HepG2 (cell line): ENCODE measurements around the gene TOX2. TPM values are rescaled to one million over a fixed set of nuclear protein-coding genes. Genes with fewer than 3 reads are reported as not detected.

Source experiments
- ATAC-seq: fragments of 200-7000 bp; cut with Tn5 transposase; 3 replicates; pipeline ENCODE4 v1.9.1; 2020; ENCODE audit warnings: mild to moderate bottlenecking, moderate library complexity
- BruUV-seq: library from RNA; stranded (reverse); fragments of 400-500 nt; replicated peaks from 2 replicates; lab custom pipeline; 2021; lab: Mats Ljungman, UMichigan
- CTCF ChIA-PET: fragments of 300-600 bp; formaldehyde crosslinking; extraction: SDS; loops from one replicate; lab custom pipeline; 2021; ENCODE audit warnings: low total read pairs, inconsistent platforms, low intra/inter-chr PET ratio; lab: Yijun Ruan, JAX
- POLR2A ChIA-PET: fragments of 350-600 bp; sonication (Branson Sonifier 250); formaldehyde crosslinking; loops from one replicate; lab custom pipeline; 2020; ENCODE audit warnings: antibody characterized with exemption, inconsistent platforms; lab: Yijun Ruan, JAX
- DNase-seq: peaks from one replicate; pipeline ENCODE4 v3.0.0-alpha.2; 2015; ENCODE audit warnings: low spot score
- FAIRE-seq: peaks from 3 replicates; lab custom pipeline; 2011; peaks lifted over from hg19 to GRCh38; lab: Jason Lieb, UNC
- H2AFZ ChIP-seq: one replicate; pipeline ENCODE4 v1.6.1; 2011; ENCODE audit warnings: low read length, inconsistent platforms
- H3K27ac ChIP-seq: fragments of 300-600 bp; 3 replicates; pipeline ENCODE4 v1.8.0; 2011; ENCODE audit warnings: mixed run types, mild to moderate bottlenecking, mixed read lengths, low read length, inconsistent platforms; ENCODE audit not compliant: insufficient read depth; ENCODE audit errors: extremely low read length
- H3K27me3 ChIP-seq, 2 experiments: fragments of 200-600 bp in 1 of 2; 2 replicates in 1 of 2; 3 replicates in 1 of 2; pipeline versions ENCODE4 v1.6.0 to v1.8.0; 2011; ENCODE audit warnings: low read length in 2 of 2, mild to moderate bottlenecking in 2 of 2, moderate library complexity in 2 of 2, inconsistent platforms in 1 of 2; ENCODE audit not compliant: insufficient read depth in 2 of 2, control insufficient read depth in 1 of 2
- H3K36me3 ChIP-seq, 2 experiments: fragments of 200-600 bp in 1 of 2; replicated peaks in 1 of 2; 2 replicates in 1 of 2; 3 replicates in 1 of 2; pipeline versions ENCODE4 v1.5.1 to v1.8.0; 2011; ENCODE audit warnings: low read length in 2 of 2, inconsistent platforms in 1 of 2; ENCODE audit not compliant: insufficient read depth in 2 of 2, control insufficient read depth in 1 of 2
- H3K4me1 ChIP-seq: 2 replicates; pipeline ENCODE4 v1.5.1; 2012; ENCODE audit warnings: low read length, inconsistent platforms; ENCODE audit not compliant: insufficient read depth
- H3K4me2 ChIP-seq: 2 replicates; pipeline ENCODE4 v1.6.0; 2011; ENCODE audit warnings: low read depth, low read length, inconsistent platforms
- H3K4me3 ChIP-seq, 3 experiments: fragments of 200-600 bp in 1 of 3; sonication (generic), shearing (Covaris generic) in 1 of 3; replicated peaks in 1 of 3; 2 replicates each; pipeline ENCODE4 v1.5.1; 2011 to 2016; ENCODE audit warnings: low read length in 3 of 3, inconsistent platforms in 2 of 3, low read depth in 2 of 3, mild to moderate bottlenecking in 2 of 3, control low read depth in 1 of 3, mixed read lengths in 1 of 3; ENCODE audit not compliant: insufficient read depth in 1 of 3
- H3K79me2 ChIP-seq: one replicate; pipeline ENCODE4 v1.6.1; 2011; ENCODE audit warnings: low read length, inconsistent platforms; ENCODE audit not compliant: insufficient read depth
- H3K9ac ChIP-seq: 2 replicates; pipeline ENCODE4 v1.6.0; 2011; ENCODE audit warnings: mild to moderate bottlenecking, low read depth, low read length, inconsistent platforms; ENCODE audit not compliant: insufficient read depth
- H3K9me3 ChIP-seq: 2 replicates; pipeline ENCODE4 v1.5.1; 2012; ENCODE audit warnings: mild to moderate bottlenecking, low read length
- H4K20me1 ChIP-seq: 2 replicates; pipeline ENCODE4 v1.6.0; 2011; ENCODE audit warnings: inconsistent platforms, mild to moderate bottlenecking, low read length, moderate library complexity; ENCODE audit not compliant: insufficient read depth
- AGO2 ChIP-seq: fragments of 200-400 bp; formaldehyde crosslinking; optimal IDR thresholded peaks from 2 replicates; pipeline ENCODE3; 2017; ENCODE audit warnings: mild to moderate bottlenecking, low read depth, low read length, moderate library complexity
- NBN ChIP-seq: fragments of 450-650 bp; conservative IDR thresholded peaks from 2 replicates; pipeline ENCODE4 v1.6.1; 2017
- SP1 ChIP-seq, 2 experiments: fragments of 450-650 bp in 1 of 2; sonication (generic) in 1 of 2; formaldehyde crosslinking in 1 of 2; IDR thresholded peaks; 2 replicates each; pipeline versions ENCODE4 v1.4.0 to v1.6.1; 2016 to 2020; ENCODE audit warnings: missing genetic modification reagents in 1 of 2
- TRIM24 ChIP-seq: sonication (generic); formaldehyde crosslinking; IDR thresholded peaks from 2 replicates; pipeline ENCODE4 v1.8.0; 2022; ENCODE audit warnings: mild to moderate bottlenecking, missing genetic modification reagents
- XBP1 ChIP-seq: sonication (generic); formaldehyde crosslinking; IDR thresholded peaks from 2 replicates; pipeline ENCODE4 v1.5.0; 2020; ENCODE audit warnings: missing genetic modification reagents
- ZNF232 ChIP-seq: sonication (generic); formaldehyde crosslinking; IDR thresholded peaks from 2 replicates; pipeline ENCODE4 v1.4.0; 2020; ENCODE audit warnings: missing genetic modification reagents, borderline replicate concordance
- ZNF629 ChIP-seq: sonication (generic); formaldehyde crosslinking; conservative IDR thresholded peaks from 2 replicates; pipeline ENCODE4 v1.5.0; 2020; ENCODE audit warnings: missing genetic modification reagents
- WGBS: methylation state at CpG from one replicate; pipeline ENCODE4 v1.1.6; 2017; ENCODE audit warnings: low lambda C conversion rate; 5-methylcytosine and 5-hydroxymethylcytosine counted together
- in situ Hi-C: cut with HindIII; loops from 2 replicates; pipeline ENCODE4 v1.10.0; 2017; ENCODE audit warnings: low pct_unique_long_range_greater_than_20kb; ENCODE audit not compliant: extremely low pct_ligation_motif_present
- intact Hi-C: fragments of 100-400 bp; cut with micrococcal nuclease; formaldehyde crosslinking; loops from one replicate; pipeline ENCODE4 v1.10.0; 2022; ENCODE audit not compliant: unreplicated experiment
- polyA plus RNA-seq, 8 experiments: library from polyadenylated mRNA; depleted of rRNA in 3 of 8; stranded (reverse) in 7 of 8; unstranded in 1 of 8; fragments of >200 nt; fragmentation: Illumina TruSeq in 4 of 8; extraction: Trizol in 4 of 8; gene quantifications; 2 replicates each; pipeline versions ENCODE4 v1.2.1 to v1.2.3, GENCODE V29; 2011 to 2016; ENCODE audit warnings: low read depth in 4 of 8, missing spikeins in 1 of 8, mixed read lengths in 1 of 8; ENCODE audit not compliant: insufficient read depth in 1 of 8
- total RNA-seq, 5 experiments: library from RNA; depleted of rRNA; stranded (reverse); fragments of >200 nt; fragmentation: Illumina TruSeq; extraction: Trizol; gene quantifications; 2 replicates each; pipeline ENCODE4 v1.2.3, GENCODE V29; 2016; ENCODE audit warnings: low read depth in 1 of 5
- TF ChIP-seq, protein P1 (sequence below): sonication (generic); formaldehyde crosslinking; IDR thresholded peaks from 2 replicates; pipeline ENCODE4 v1.5.1; 2020; ENCODE audit warnings: missing genetic modification reagents, mild to moderate bottlenecking, borderline replicate concordance

TOX2 gene
- total and polyA plus RNA-seq, 2 of the 13 experiments (the other 11 are each of a cell fraction or from before 2014, with no cell fraction given): not detected

DNA sequence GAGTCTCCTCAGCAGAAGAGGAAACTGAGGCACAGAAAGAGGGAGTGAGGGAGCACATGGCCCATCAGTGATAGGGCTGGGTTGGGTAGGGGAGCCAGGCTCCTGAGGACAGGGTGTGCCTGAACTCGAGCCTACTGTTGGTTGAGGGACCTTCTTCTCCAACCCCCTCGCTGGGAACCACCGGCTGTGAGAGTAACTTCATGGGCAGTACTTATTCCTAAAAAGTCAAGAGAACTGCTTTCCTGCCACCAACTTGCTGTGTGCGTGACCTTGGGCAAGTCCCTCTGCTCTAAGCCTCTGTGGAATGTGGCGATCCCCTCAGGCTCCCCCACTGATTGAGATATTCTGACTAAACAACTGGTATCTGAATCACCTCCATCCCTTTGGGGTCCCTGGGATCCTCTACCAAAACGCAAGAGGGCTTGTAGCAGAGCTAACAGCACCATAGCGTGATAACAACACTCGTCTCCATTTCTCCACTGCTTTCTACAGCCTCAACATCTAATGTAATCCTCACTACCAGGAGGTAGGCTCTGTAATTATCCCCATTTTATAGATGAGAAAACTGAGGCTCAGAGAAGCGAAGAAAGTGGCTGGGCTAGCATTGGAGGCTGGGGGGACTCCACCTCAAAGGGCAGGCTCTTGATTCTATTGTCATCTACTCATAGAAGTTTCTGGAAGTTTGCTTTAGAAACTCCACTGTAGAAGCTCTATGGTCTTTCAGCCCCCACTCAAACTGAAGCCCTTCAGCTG, 196.3 kb downstream of the TOX2 start:
- DNase-seq (no peak), ATAC-seq (no peak), FAIRE-seq (no peak)
- Histone ChIP-seq H3K27ac (no peak overlapping the region), H3K9me3 (peaks cover 8% of the 10 kb centered on the region; the same call in 1 of the 2 replicates), H3K9ac (no peak overlapping the region), H3K27me3 (peaks cover 7 to 44% of the 10 kb centered on the region in 2 experiments), H3K4me1 (peaks cover 5% of the 10 kb centered on the region; the same call in 1 of the 2 replicates), H3K4me3 (no peak overlapping the region), H2AFZ (no peak overlapping the region), H3K79me2 (no peaks in the 10 kb centered on the region), H3K36me3 (no peaks in the 10 kb centered on the region), H3K4me2 (no peak overlapping the region), H4K20me1 (no peaks in the 10 kb centered on the region)
- POLR2A ChIA-PET: no interaction called here
- BruUV-seq: no TSS peak
- intact Hi-C loops: no loop called here
- CTCF ChIA-PET: no interaction called here
- TF ChIP-seq ZNF629 (CRISPR knock-in tag) (peak; percentile 63; the same call in 1 of the 2 replicates), TRIM24 (CRISPR knock-in tag) (peak; percentile 19; the same call in 1 of the 2 replicates), ZNF232 (no peak)
- 25% methylated on average over 9 of the region's 9 CpGs for WGBS
- in situ Hi-C loops: loop anchor here (10.0 kb wide), 1 partner anchor 364 kb away; the partner anchor contains the start of gene TTPAL

DNA sequence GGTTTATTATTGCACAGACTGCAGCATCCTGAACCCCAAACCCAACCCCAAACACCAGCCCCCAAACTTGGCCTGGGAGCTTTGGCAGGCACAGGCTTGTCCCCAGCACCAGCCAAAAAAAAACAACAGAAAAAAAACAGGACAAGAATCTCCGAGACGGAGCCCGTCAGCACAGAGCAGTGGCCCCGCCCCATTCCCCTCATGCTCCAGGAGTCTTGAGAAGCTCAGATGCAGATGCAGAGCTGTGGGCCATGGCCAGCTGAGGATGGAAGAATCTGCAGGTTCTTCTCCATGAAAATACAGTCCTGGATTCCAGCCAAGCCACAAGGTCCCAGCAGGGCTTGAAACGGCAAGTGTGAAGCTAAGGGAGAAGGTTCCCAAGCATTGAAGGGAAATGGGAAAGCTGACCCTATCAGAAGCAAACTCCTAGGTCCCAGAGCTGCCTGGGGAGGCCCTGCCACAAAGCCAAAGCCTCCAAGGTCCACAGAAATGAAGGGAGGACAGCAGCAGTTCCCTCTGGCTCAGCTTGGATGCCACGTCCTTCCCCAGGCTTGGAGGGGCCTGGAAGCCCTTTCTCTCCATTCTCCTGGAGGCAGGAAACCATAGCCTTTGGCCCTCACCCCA, 197.2 kb downstream of the TOX2 start:
- Histone ChIP-seq H3K27ac (no peak overlapping the region), H3K4me3 (no peak overlapping the region), H3K27me3 (peaks cover 7 to 51% of the 10 kb centered on the region in 2 experiments), H3K9me3 (peaks cover 8% of the 10 kb centered on the region; the same call in 1 of the 2 replicates), H2AFZ (no peak overlapping the region), H4K20me1 (no peaks in the 10 kb centered on the region), H3K9ac (no peak overlapping the region), H3K36me3 (no peaks in the 10 kb centered on the region), H3K79me2 (no peaks in the 10 kb centered on the region), H3K4me2 (no peak overlapping the region), H3K4me1 (peaks cover 9% of the 10 kb centered on the region; the same call in 1 of the 2 replicates)
- intact Hi-C loops (no loop called here), in situ Hi-C loops (loop anchor here (10.0 kb wide), 1 partner anchor 363 kb away; the partner anchor contains the start of gene TTPAL)
- ATAC-seq (no peak), DNase-seq (no peak), FAIRE-seq (no peak)
- no TSS peak for BruUV-seq
- ChIA-PET CTCF (no interaction called here), POLR2A (no interaction called here)
- 12% methylated on average over 6 of the region's 6 CpGs for WGBS
- TF ChIP-seq XBP1 (CRISPR knock-in tag): no peak
- TF ChIP-seq, protein P1, sequence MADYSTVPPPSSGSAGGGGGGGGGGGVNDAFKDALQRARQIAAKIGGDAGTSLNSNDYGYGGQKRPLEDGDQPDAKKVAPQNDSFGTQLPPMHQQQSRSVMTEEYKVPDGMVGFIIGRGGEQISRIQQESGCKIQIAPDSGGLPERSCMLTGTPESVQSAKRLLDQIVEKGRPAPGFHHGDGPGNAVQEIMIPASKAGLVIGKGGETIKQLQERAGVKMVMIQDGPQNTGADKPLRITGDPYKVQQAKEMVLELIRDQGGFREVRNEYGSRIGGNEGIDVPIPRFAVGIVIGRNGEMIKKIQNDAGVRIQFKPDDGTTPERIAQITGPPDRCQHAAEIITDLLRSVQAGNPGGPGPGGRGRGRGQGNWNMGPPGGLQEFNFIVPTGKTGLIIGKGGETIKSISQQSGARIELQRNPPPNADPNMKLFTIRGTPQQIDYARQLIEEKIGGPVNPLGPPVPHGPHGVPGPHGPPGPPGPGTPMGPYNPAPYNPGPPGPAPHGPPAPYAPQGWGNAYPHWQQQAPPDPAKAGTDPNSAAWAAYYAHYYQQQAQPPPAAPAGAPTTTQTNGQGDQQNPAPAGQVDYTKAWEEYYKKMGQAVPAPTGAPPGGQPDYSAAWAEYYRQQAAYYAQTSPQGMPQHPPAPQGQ (CRISPR knock-in tag): no peak
- TF ChIP-seq NBN: no peak
- TF ChIP-seq AGO2: no peak
- no peak for TF ChIP-seq SP1 (IDR thresholded peaks at IDR 0.05)
- TF ChIP-seq SP1 (CRISPR knock-in tag; IDR thresholded peaks at IDR 0.05): no peak
